Measurements from ENCODE around the gene GLTP. TPM values are rescaled to one million over a fixed set of nuclear protein-coding genes. Genes with fewer than 3 reads are reported as not detected.
"Not testable (repeated sequence)": the region's sequence is repeated elsewhere in the genome, so short reads cannot be mapped to it uniquely, and the experiment has no call there.

The GLTP gene
- total and polyA plus RNA-seq, 2 experiments from 2014 or later = 20.5 to 24.9 TPM

DNA sequence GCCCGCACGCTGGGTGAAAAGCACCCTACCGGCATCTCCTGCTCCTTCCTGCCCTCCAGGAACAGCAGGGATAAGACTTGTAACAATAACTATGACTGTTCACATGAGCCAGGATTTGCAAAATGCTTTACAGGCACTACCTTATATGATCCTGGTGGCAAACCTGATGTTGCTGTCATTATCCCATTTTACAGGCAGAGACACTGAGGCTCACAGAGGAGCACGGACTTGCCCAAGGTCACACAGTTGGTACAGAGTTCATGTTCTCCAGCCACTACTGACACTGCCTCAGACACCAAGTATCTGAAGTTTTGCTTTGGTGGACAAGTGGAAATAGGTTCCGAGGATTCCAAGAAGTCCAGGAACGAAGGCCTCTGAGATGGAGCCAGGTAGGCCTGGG is 22.6 kb downstream of the GLTP start:
- no peaks in the 10 kb centered on the region for H3K4me1 ChIP-seq (ENCODE audit: low read depth)
- H3K27ac ChIP-seq = no peak overlapping the region
- DNase-seq (ENCODE audit: low read depth in 1 of 2, low spot score in 1 of 2) = no peak
- H3K36me3 ChIP-seq = peaks cover 4% of the 10 kb centered on the region
- no peak overlapping the region for H3K4me3 ChIP-seq
- TF ChIP-seq, protein P1, sequence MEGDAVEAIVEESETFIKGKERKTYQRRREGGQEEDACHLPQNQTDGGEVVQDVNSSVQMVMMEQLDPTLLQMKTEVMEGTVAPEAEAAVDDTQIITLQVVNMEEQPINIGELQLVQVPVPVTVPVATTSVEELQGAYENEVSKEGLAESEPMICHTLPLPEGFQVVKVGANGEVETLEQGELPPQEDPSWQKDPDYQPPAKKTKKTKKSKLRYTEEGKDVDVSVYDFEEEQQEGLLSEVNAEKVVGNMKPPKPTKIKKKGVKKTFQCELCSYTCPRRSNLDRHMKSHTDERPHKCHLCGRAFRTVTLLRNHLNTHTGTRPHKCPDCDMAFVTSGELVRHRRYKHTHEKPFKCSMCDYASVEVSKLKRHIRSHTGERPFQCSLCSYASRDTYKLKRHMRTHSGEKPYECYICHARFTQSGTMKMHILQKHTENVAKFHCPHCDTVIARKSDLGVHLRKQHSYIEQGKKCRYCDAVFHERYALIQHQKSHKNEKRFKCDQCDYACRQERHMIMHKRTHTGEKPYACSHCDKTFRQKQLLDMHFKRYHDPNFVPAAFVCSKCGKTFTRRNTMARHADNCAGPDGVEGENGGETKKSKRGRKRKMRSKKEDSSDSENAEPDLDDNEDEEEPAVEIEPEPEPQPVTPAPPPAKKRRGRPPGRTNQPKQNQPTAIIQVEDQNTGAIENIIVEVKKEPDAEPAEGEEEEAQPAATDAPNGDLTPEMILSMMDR (IDR thresholded peaks at IDR 0.05; ENCODE audit: low read depth, low read length) = no peak
- H3K9me3 ChIP-seq (ENCODE audit: low read depth) = no peaks in the 10 kb centered on the region
- no peaks in the 10 kb centered on the region for H3K27me3 ChIP-seq

DNA sequence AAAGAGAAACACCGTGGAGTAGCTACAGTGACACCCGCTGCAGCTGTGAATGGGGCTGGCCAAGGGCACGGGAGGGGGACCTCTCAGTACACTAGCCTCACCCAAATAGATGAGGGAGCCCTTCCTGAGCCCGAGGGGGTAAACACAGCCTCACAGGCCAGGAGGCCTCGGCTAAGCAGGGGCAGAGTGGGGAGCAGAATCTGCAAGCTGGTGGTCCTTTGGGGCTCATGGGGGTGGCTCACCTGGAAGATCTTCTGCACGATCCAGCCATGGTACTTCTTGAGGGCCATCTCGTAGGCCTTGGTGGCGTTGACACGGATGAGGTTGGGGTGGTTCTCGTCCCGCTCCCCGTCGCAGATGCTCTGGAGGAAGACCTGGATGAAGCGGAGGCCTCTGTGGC is 25.0 kb downstream of the GLTP start:
- no peak for DNase-seq (ENCODE audit: low read depth in 1 of 2, low spot score in 1 of 2)
- peaks cover 4% of the 10 kb centered on the region for H3K36me3 ChIP-seq
- TF ChIP-seq, protein P1 (IDR thresholded peaks at IDR 0.05; ENCODE audit: low read depth, low read length) = no peak
- no peaks in the 10 kb centered on the region for H3K4me1 ChIP-seq (ENCODE audit: low read depth)
- no peak overlapping the region for H3K4me3 ChIP-seq
- H3K9me3 ChIP-seq (ENCODE audit: low read depth) = no peaks in the 10 kb centered on the region
- no peaks in the 10 kb centered on the region for H3K27me3 ChIP-seq
- no peak overlapping the region for H3K27ac ChIP-seq

DNA sequence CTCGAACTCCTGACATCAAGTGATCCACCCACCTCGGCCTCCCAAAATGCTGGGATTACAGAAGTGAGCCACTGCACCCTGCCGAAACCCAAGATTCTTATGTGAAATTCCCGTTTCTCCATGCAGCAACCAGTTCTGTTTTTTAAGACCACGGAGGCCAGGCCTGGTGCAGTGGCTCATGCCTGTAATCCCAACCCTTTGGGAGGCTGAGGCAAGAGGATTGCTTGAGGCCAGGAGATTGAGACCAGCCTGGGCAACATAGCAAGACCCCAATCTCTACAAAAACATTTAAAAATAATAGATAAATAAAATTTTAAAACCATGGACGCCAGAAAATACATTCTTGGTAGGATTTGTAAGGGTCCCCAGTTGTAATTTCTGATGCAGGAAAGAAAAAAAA is 29.8 kb downstream of the GLTP start:
- not testable (repeated sequence) for DNase-seq (ENCODE audit: low read depth in 1 of 2, low spot score in 1 of 2); H3K4me1 ChIP-seq (ENCODE audit: low read depth); H3K27ac ChIP-seq; H3K4me3 ChIP-seq; H3K9me3 ChIP-seq (ENCODE audit: low read depth); H3K27me3 ChIP-seq; H3K36me3 ChIP-seq

DNA sequence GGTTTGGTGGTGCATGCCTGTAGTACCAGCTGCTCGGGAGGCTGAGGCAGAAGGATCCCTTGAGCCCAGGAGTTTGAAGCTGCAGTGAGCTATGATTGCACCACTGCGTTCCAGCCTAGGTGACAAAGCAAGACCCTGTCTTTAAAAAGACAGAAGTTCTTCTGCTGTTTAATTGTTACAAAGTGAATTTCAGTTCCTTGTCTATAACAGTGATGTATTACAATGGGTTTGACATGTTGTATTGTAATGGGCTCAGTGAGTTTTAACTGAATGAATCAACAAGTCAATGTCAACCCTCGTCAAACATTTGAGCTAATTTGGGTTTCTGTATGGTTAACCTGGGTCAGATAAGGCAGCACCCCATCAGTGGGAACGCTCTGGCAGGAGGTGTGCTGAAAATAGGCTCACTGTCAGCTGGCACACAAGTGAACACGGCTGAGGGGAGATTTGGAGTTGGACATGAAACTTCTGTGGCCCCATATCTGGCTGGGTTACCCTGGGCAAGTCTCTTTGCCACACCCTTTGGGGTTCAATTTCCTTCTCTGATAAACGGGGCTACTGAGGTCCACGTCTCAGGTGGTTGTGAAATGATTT is 33.1 kb downstream of the GLTP start:
- Histone ChIP-seq H3K9me3 (ENCODE audit: low read depth) (no peaks in the 10 kb centered on the region), H3K36me3 (no peaks in the 10 kb centered on the region), H3K27me3 (no peaks in the 10 kb centered on the region), H3K4me1 (ENCODE audit: low read depth) (no peaks in the 10 kb centered on the region), H3K27ac (peak overlapping the region; percentile 43), H3K4me3 (no peak overlapping the region)
- DNase-seq (ENCODE audit: low read depth in 1 of 2, low spot score in 1 of 2) = no peak
- TF ChIP-seq, protein P1 (IDR thresholded peaks at IDR 0.05; ENCODE audit: low read depth, low read length) = no peak

DNA sequence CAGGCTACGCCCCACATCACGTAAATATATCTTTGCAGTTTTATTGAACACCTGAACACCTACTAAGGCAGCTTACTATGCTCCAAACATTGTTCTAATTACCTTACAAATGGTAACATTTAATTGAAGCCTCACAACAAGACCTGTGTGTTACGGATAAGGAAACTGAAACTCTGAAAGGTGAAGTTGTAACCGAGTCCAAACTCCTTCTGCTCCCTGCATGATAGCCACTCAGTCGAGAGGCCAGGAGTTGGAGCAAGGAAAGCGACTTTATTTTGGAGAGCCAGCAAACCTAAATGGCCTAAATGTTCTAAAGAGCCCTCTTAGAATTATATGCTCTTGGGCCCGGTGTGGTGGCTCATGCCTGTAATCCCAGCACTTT is 34.5 kb downstream of the GLTP start:
- TF ChIP-seq, protein P1 (IDR thresholded peaks at IDR 0.05; ENCODE audit: low read depth, low read length) = no peak
- H3K36me3 ChIP-seq = no peaks in the 10 kb centered on the region
- no peak for DNase-seq (ENCODE audit: low read depth in 1 of 2, low spot score in 1 of 2)
- H3K4me1 ChIP-seq (ENCODE audit: low read depth) = no peaks in the 10 kb centered on the region
- no peak overlapping the region for H3K27ac ChIP-seq
- H3K4me3 ChIP-seq = no peak overlapping the region
- H3K9me3 ChIP-seq (ENCODE audit: low read depth) = no peaks in the 10 kb centered on the region
- no peaks in the 10 kb centered on the region for H3K27me3 ChIP-seq

DNA sequence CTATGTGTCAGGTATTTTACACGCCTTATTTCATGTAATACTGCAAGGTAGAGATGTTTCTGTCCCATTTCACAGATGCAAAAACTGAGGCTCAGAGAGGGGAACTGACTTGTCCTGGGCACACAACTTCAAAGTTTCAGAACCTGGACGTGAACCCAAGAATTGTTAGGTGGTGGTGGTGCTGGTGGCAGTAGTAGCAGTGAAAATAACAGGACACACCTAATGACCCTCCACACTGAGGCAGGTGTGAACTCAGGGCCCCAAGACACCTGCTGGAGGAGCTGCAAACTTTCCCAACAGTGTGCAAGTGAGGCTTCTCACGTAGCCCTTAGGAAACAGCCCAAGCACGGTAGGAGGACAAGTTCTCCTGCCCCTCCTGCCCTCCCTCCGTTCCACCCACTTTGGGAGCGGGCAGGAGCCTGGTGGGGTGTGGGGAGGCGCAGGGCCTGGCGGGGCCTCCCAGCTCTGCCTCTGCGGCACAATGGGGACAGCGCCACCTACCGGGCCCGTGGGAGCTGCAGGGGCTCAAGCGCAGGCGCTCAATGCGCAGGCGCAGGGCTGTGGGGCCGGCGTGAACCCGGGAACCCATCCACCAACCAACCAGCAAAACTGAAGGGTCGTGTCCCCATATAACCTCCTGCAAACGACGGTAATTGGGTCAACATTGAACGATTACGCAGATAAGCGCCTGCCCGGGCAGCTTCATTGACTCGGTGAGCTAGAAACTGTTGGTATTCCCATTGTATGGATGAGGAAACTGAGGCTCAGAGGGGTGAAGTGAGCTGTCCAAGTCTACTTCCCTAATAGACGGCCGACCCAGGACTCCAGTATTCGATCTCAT is 35.1 kb downstream of the GLTP start:
- Histone ChIP-seq H3K4me1 (ENCODE audit: low read depth) (no peaks in the 10 kb centered on the region), H3K9me3 (ENCODE audit: low read depth) (no peaks in the 10 kb centered on the region), H3K27ac (no peak overlapping the region), H3K27me3 (no peaks in the 10 kb centered on the region), H3K4me3 (no peak overlapping the region), H3K36me3 (no peaks in the 10 kb centered on the region)
- peak; percentile 85 to 93 for DNase-seq (ENCODE audit: low read depth in 1 of 2, low spot score in 1 of 2)
- TF ChIP-seq, protein P1 (IDR thresholded peaks at IDR 0.05; ENCODE audit: low read depth, low read length) = peak; percentile 99
